Measurements from ENCODE around the gene DNAJB5.

GRCh38 chr9:34996905-34997279 is 7.3 kb downstream of the DNAJB5 start:
- TF ChIP-seq ZNF331 (CRISPR knock-in tag; IDR thresholded peaks at IDR 0.05; ENCODE audit: low read depth) (no peak), REST (IDR thresholded peaks at IDR 0.05; ENCODE audit: unreplicated experiment) (no peak), CTCF (conservative IDR thresholded peaks at IDR 0.05; ENCODE audit: low read depth in 2 of 2) (no peak), ZNF114 (CRISPR knock-in tag; IDR thresholded peaks at IDR 0.05) (no peak), JUNB (IDR thresholded peaks at IDR 0.05; ENCODE audit: unreplicated experiment) (no peak), EZH2phosphoT487 (IDR thresholded peaks at IDR 0.05; ENCODE audit: unreplicated experiment) (no peak)
